Urinary bladder (tissue), 4 donors: ENCODE measurements around the gene HNRNPCL1. TPM values are rescaled to one million over a fixed set of nuclear protein-coding genes. Genes with fewer than 3 reads are reported as not detected.

ENCODE experiments used
- DNase-seq: peaks from one replicate; pipeline ENCODE4 v3.0.0-alpha.2; 2015; ENCODE audit errors: extremely low spot score
- H3K27ac ChIP-seq: one replicate; pipeline ENCODE4 v1.5.1; 2013; ENCODE audit warnings: low read depth, mild to moderate bottlenecking, moderate library complexity
- H3K36me3 ChIP-seq: one replicate; pipeline ENCODE4 v1.6.1; 2013; ENCODE audit warnings: mild to moderate bottlenecking, moderate library complexity; ENCODE audit not compliant: insufficient read depth
- H3K4me1 ChIP-seq: one replicate; pipeline ENCODE4 v1.6.1; 2013; ENCODE audit warnings: mild to moderate bottlenecking, moderate library complexity; ENCODE audit not compliant: insufficient read depth
- H3K4me3 ChIP-seq: one replicate; pipeline ENCODE4 v1.5.1; 2013; ENCODE audit warnings: low read depth, low read length
- WGBS: extraction: QIAGEN DNeasy Blood & Tissue Kit; methylation state at CpG from one replicate; pipeline ENCODE4 v1.1.7; 2013; 5-methylcytosine and 5-hydroxymethylcytosine counted together
- polyA plus RNA-seq: library from polyadenylated mRNA; stranded (reverse); fragments of 200-250 nt; gene quantifications from one replicate; pipeline ENCODE4 v1.2.3, GENCODE V29; 2013
- total RNA-seq: library from RNA; depleted of rRNA; stranded (reverse); fragments of >200 nt; gene quantifications from one replicate; pipeline ENCODE4 v1.2.3, GENCODE V29; 2014
- donor health status: healthy with polysubstance abuse.
- donor health status: healthy.

Gene HNRNPCL1
- total and polyA plus RNA-seq, 2 donors: not detected

- H3K4me3 ChIP-seq: no peak overlapping the region
- H3K4me1 ChIP-seq: no peaks in the 10 kb centered on the region
- WGBS: 60% methylated on average over 4 of the region's 4 CpGs
- no peak overlapping the region for H3K27ac ChIP-seq
- no peak for DNase-seq
- H3K36me3 ChIP-seq: no peaks in the 10 kb centered on the region
Measured at GRCh38 chr1:12798911-12799310, 49.6 kb downstream of the HNRNPCL1 start.

Other genes starting within 250 kb of the HNRNPCL1 start
- 83.2 TPM for gene DHRS3, start 230.5 kb downstream of the HNRNPCL1 start, total RNA-seq
- gene DHRS3, start 230.5 kb downstream of the HNRNPCL1 start, polyA plus RNA-seq: 62.1 TPM
- 0.37 TPM for gene AADACL4, start 204.6 kb downstream of the HNRNPCL1 start, total RNA-seq
- not detected for gene AADACL4, start 204.6 kb downstream of the HNRNPCL1 start, polyA plus RNA-seq
- not detected for gene AADACL3, start 132.6 kb downstream of the HNRNPCL1 start, total RNA-seq
- not detected for gene AADACL3, start 132.6 kb downstream of the HNRNPCL1 start, polyA plus RNA-seq
- gene CFAP107, start 102.5 kb downstream of the HNRNPCL1 start, total RNA-seq: not detected
- gene CFAP107, start 102.5 kb downstream of the HNRNPCL1 start, polyA plus RNA-seq: not detected
- not detected for gene PRAMEF12, start 75.0 kb downstream of the HNRNPCL1 start, total RNA-seq
- gene PRAMEF12, start 75.0 kb downstream of the HNRNPCL1 start, polyA plus RNA-seq: not detected
- gene PRAMEF1, start 57.3 kb downstream of the HNRNPCL1 start, total RNA-seq: not detected
- gene PRAMEF1, start 57.3 kb downstream of the HNRNPCL1 start, polyA plus RNA-seq: not detected
- gene PRAMEF11, start 17.3 kb downstream of the HNRNPCL1 start, total RNA-seq: not detected
- gene PRAMEF11, start 17.3 kb downstream of the HNRNPCL1 start, polyA plus RNA-seq: not detected
- not detected for gene PRAMEF2, start 8.4 kb upstream of the HNRNPCL1 start, total RNA-seq
- not detected for gene PRAMEF2, start 8.4 kb upstream of the HNRNPCL1 start, polyA plus RNA-seq
- not detected for gene PRAMEF4, start 37.5 kb upstream of the HNRNPCL1 start, total RNA-seq
- gene PRAMEF4, start 37.5 kb upstream of the HNRNPCL1 start, polyA plus RNA-seq: not detected
- gene PRAMEF10, start 49.5 kb upstream of the HNRNPCL1 start, total RNA-seq: not detected
- not detected for gene PRAMEF10, start 49.5 kb upstream of the HNRNPCL1 start, polyA plus RNA-seq
- not detected for gene PRAMEF7, start 67.9 kb upstream of the HNRNPCL1 start, total RNA-seq
- not detected for gene PRAMEF7, start 67.9 kb upstream of the HNRNPCL1 start, polyA plus RNA-seq
- not detected for gene PRAMEF6, start 98.9 kb upstream of the HNRNPCL1 start, total RNA-seq
- not detected for gene PRAMEF6, start 98.9 kb upstream of the HNRNPCL1 start, polyA plus RNA-seq
- gene PRAMEF27, start 207.9 kb upstream of the HNRNPCL1 start, total RNA-seq: not detected
- not detected for gene PRAMEF27, start 207.9 kb upstream of the HNRNPCL1 start, polyA plus RNA-seq
- not detected for gene HNRNPCL3, start 212.0 kb upstream of the HNRNPCL1 start, total RNA-seq
- gene HNRNPCL3, start 212.0 kb upstream of the HNRNPCL1 start, polyA plus RNA-seq: not detected
- not detected for gene PRAMEF25, start 222.1 kb upstream of the HNRNPCL1 start, total RNA-seq
- not detected for gene PRAMEF25, start 222.1 kb upstream of the HNRNPCL1 start, polyA plus RNA-seq